Stimulated activated CD4-positive, alpha-beta T cell treated with anti-CD3 and anti-CD28 coated beads, Interleukin-4, amount 100 ng/mL, for 24 hours (primary cell): ENCODE measurements around the gene SZRD1.

Source experiments
- DNase-seq: peaks from one replicate; pipeline ENCODE4 v3.0.0-alpha.2; 2020

SZRD1 gene

GRCh38 chr1:16398371-16398953, 31.4 kb downstream of the SZRD1 start:
- DNase-seq = no peak

GRCh38 chr1:16402742-16403141, 35.7 kb downstream of the SZRD1 start:
- DNase-seq = no peak

GRCh38 chr1:16405441-16405840, 38.4 kb downstream of the SZRD1 start:
- DNase-seq = no peak

GRCh38 chr1:16406868-16407267, 39.8 kb downstream of the SZRD1 start:
- DNase-seq = no peak

GRCh38 chr1:16409536-16410152, 42.6 kb downstream of the SZRD1 start:
- no peak for DNase-seq

GRCh38 chr1:16410803-16411202, 43.8 kb downstream of the SZRD1 start:
- no peak for DNase-seq

GRCh38 chr1:16413191-16413590, 46.1 kb downstream of the SZRD1 start:
- no peak for DNase-seq

- no peak for DNase-seq
Observed at GRCh38 chr1:16418823-16419425, 51.9 kb downstream of the SZRD1 start.

- DNase-seq = peak; percentile 68
Observed at GRCh38 chr1:16420424-16421118, 53.5 kb downstream of the SZRD1 start.

GRCh38 chr1:16421201-16421600, 54.2 kb downstream of the SZRD1 start:
- no peak for DNase-seq

GRCh38 chr1:16422041-16422440, 55.0 kb downstream of the SZRD1 start:
- DNase-seq = no peak

- DNase-seq = no peak
Observed at GRCh38 chr1:16425125-16426025, 58.3 kb downstream of the SZRD1 start.

- no peak for DNase-seq
Observed at GRCh38 chr1:16430606-16431005, 63.6 kb downstream of the SZRD1 start.

- no peak for DNase-seq
Observed at GRCh38 chr1:16433030-16433429, 66.0 kb downstream of the SZRD1 start.

- no peak for DNase-seq
Observed at GRCh38 chr1:16434007-16434406, 67.0 kb downstream of the SZRD1 start.

- DNase-seq = no peak
Observed at GRCh38 chr1:16434501-16434900, 67.5 kb downstream of the SZRD1 start.

GRCh38 chr1:16436946-16437474, 70.0 kb downstream of the SZRD1 start, which contains the start of gene SPATA21:
Gene SPATA21, minus strand, starts transcription at chr1:16437424. Its CDS starts 6,053 bp downstream, at chr1:16431371.
- no peak for DNase-seq

GRCh38 chr1:16438516-16438915, 71.5 kb downstream of the SZRD1 start:
- DNase-seq = no peak

GRCh38 chr1:16438924-16439323, 71.9 kb downstream of the SZRD1 start:
- no peak for DNase-seq

GRCh38 chr1:16440131-16440469, 73.1 kb downstream of the SZRD1 start:
- no peak for DNase-seq

- DNase-seq = peak; percentile 96
Observed at GRCh38 chr1:16440470-16441281, 73.6 kb downstream of the SZRD1 start, which contains the start of gene NECAP2. Gene NECAP2, plus strand, starts transcription at chr1:16440724. Its CDS starts 38 bp downstream, at chr1:16440762.

GRCh38 chr1:16441282-16441665, 74.2 kb downstream of the SZRD1 start:
- no peak for DNase-seq
